ENCODE results near the gene ERMARD. TPM values are rescaled to one million over a fixed set of nuclear protein-coding genes. Genes with fewer than 3 reads are reported as not detected.

Gene ERMARD
- total RNA-seq, 1 experiment from 2014 or later, result 22.9 TPM

DNA sequence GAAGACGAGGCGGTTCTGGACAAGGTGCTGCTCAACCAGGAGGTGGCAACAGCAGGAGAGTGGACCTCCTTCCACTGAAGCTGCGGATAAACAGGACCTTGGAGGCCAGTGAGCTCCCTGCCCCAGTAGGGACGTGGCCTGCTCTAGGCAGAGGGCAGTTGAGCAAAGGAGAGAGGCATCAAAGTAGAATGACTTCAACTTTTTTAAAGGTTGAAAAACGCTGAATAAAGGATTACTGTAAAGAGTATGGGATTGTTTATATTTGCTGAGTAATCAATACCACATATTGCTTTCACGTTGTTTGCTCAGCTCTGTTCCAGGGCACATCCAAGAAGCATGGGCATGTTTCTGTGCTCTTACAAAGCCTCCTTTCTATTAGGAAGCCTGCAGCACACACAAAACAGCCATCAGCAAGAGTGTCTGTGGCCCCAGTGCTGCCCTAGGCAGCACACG is 48.1 kb downstream of the ERMARD start:
- Histone ChIP-seq H3K4me3 (ENCODE audit: insufficient read depth, low read depth, low read length) (no peak overlapping the region), H3K36me3 (replicated peaks; ENCODE audit: control insufficient read depth, insufficient read depth, low read length) (no peaks in the 10 kb centered on the region), H3K27me3 (ENCODE audit: control insufficient read depth, insufficient read depth, low read length) (no peaks in the 10 kb centered on the region)
- no peak for DNase-seq

GRCh38 chr6:169800116-169800667 is 48.8 kb downstream of the ERMARD start:
- Histone ChIP-seq H3K36me3 (replicated peaks; ENCODE audit: control insufficient read depth, insufficient read depth, low read length) (no peaks in the 10 kb centered on the region), H3K27me3 (ENCODE audit: control insufficient read depth, insufficient read depth, low read length) (no peaks in the 10 kb centered on the region), H3K4me3 (ENCODE audit: insufficient read depth, low read depth, low read length) (no peak overlapping the region)
- DNase-seq, result peak; percentile 23

- peak; percentile 39 for DNase-seq
Observed at GRCh38 chr6:169800668-169801395, 49.4 kb downstream of the ERMARD start.

GRCh38 chr6:169801396-169802160 is 50.2 kb downstream of the ERMARD start:
- peak; percentile 57 for DNase-seq
- H3K36me3 ChIP-seq (replicated peaks; ENCODE audit: control insufficient read depth, insufficient read depth, low read length), result no peaks in the 10 kb centered on the region
- H3K4me3 ChIP-seq (ENCODE audit: insufficient read depth, low read depth, low read length), result no peak overlapping the region
- H3K27me3 ChIP-seq (ENCODE audit: control insufficient read depth, insufficient read depth, low read length), result no peaks in the 10 kb centered on the region

More at GRCh38 chr6:169800668-169801395, 49.4 kb downstream of the ERMARD start:
- Histone ChIP-seq H3K36me3 (replicated peaks; ENCODE audit: control insufficient read depth, insufficient read depth, low read length) (no peaks in the 10 kb centered on the region), H3K4me3 (ENCODE audit: insufficient read depth, low read depth, low read length) (no peak overlapping the region), H3K27me3 (ENCODE audit: control insufficient read depth, insufficient read depth, low read length) (no peaks in the 10 kb centered on the region)

DNA sequence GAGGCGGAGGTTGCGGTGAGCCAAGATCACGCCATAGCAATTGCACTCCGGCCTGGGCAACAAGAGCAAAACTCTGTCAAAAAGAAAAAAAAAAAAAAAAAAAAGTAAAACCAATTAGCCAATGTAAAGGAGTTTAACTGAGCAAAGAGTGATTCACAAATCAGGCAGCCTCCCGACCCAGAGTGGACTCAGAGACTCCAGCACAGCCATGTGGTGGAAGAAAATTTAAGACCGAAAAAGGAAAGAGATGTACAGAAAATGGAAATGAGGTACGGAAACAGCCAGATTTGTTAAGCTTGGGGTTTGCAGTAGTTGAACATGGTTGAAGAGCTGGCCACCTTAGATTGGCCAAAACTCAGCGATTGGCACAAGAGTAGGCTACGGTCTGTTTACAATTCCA is 51.4 kb downstream of the ERMARD start:
- no peak overlapping the region for H3K4me3 ChIP-seq (ENCODE audit: insufficient read depth, low read depth, low read length)
- no peaks in the 10 kb centered on the region for H3K36me3 ChIP-seq (replicated peaks; ENCODE audit: control insufficient read depth, insufficient read depth, low read length)
- H3K27me3 ChIP-seq (ENCODE audit: control insufficient read depth, insufficient read depth, low read length), result no peaks in the 10 kb centered on the region
- DNase-seq, result no peak

DNA sequence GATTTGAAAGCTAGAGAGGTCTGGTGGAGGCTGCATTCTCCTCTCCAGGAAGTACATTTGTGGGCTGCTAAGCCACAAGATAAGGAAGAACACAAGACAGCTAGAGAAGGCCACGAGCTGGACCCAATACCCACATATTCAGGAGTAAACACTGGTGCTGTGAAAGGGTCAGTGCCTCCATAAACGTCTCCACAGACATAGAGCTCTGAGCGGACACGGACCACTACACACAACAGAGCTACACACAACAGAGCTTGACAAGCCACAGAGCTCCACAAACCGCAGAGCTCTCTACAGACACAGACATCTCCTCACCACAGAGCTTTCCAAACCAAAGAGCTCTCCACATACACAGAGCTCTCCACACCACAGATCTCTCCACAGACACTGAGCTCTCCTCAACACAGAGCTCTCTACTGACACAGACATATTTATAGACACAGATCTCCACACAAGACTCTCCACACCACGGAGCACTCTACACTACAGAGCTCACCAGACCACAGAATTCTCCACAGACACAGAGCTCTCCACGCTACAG is 51.9 kb downstream of the ERMARD start:
- H3K4me3 ChIP-seq (ENCODE audit: insufficient read depth, low read depth, low read length), result no peak overlapping the region
- no peaks in the 10 kb centered on the region for H3K27me3 ChIP-seq (ENCODE audit: control insufficient read depth, insufficient read depth, low read length)
- DNase-seq, result no peak
- H3K36me3 ChIP-seq (replicated peaks; ENCODE audit: control insufficient read depth, insufficient read depth, low read length), result no peaks in the 10 kb centered on the region

GRCh38 chr6:169803816-169804340 is 52.5 kb downstream of the ERMARD start:
- no peak for DNase-seq
- Histone ChIP-seq H3K4me3 (ENCODE audit: insufficient read depth, low read depth, low read length) (no peak overlapping the region), H3K27me3 (ENCODE audit: control insufficient read depth, insufficient read depth, low read length) (no peaks in the 10 kb centered on the region), H3K36me3 (replicated peaks; ENCODE audit: control insufficient read depth, insufficient read depth, low read length) (no peaks in the 10 kb centered on the region)

- no peak for DNase-seq
- no peak overlapping the region for H3K4me3 ChIP-seq (ENCODE audit: insufficient read depth, low read depth, low read length)
- no peaks in the 10 kb centered on the region for H3K36me3 ChIP-seq (replicated peaks; ENCODE audit: control insufficient read depth, insufficient read depth, low read length)
- no peaks in the 10 kb centered on the region for H3K27me3 ChIP-seq (ENCODE audit: control insufficient read depth, insufficient read depth, low read length)
Observed at GRCh38 chr6:169804427-169804826, 53.0 kb downstream of the ERMARD start.

GRCh38 chr6:169805242-169805838 is 53.9 kb downstream of the ERMARD start:
- no peak overlapping the region for H3K4me3 ChIP-seq (ENCODE audit: insufficient read depth, low read depth, low read length)
- no peak for DNase-seq
- no peaks in the 10 kb centered on the region for H3K27me3 ChIP-seq (ENCODE audit: control insufficient read depth, insufficient read depth, low read length)
- H3K36me3 ChIP-seq (replicated peaks; ENCODE audit: control insufficient read depth, insufficient read depth, low read length), result no peaks in the 10 kb centered on the region

DNA sequence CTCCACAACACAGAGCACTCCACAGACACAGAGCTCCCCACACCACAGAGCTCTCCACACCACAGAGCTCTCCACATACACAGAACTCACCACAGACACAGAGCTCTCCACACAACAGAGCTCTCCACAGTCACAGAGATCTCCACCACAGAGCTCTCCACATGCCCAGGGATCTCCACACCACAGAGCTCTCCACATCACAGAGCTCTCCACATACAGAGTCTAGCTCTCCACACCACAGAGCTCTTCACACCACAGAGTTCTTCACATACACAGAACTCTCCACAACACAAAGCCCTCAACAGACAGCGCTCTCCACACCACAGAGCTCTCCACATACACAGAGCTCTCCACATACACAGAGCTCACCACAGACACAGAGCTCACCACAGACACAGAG is 55.3 kb downstream of the ERMARD start:
- Histone ChIP-seq H3K36me3 (replicated peaks; ENCODE audit: control insufficient read depth, insufficient read depth, low read length) (no peaks in the 10 kb centered on the region), H3K27me3 (ENCODE audit: control insufficient read depth, insufficient read depth, low read length) (no peaks in the 10 kb centered on the region; the same call in 1 of the 2 replicates), H3K4me3 (ENCODE audit: insufficient read depth, low read depth, low read length) (no peak overlapping the region)
- no peak for DNase-seq

- DNase-seq, result no peak
- H3K4me3 ChIP-seq (ENCODE audit: insufficient read depth, low read depth, low read length), result no peak overlapping the region
Observed at GRCh38 chr6:169807229-169807628, 55.8 kb downstream of the ERMARD start.

GRCh38 chr6:169807699-169808607 is 56.5 kb downstream of the ERMARD start:
- Histone ChIP-seq H3K36me3 (replicated peaks; ENCODE audit: control insufficient read depth, insufficient read depth, low read length) (no peaks in the 10 kb centered on the region), H3K4me3 (ENCODE audit: insufficient read depth, low read depth, low read length) (no peak overlapping the region), H3K27me3 (ENCODE audit: control insufficient read depth, insufficient read depth, low read length) (no peaks in the 10 kb centered on the region; the same call in 1 of the 2 replicates)
- no peak for DNase-seq

More at GRCh38 chr6:169807229-169807628, 55.8 kb downstream of the ERMARD start:
- no peaks in the 10 kb centered on the region for H3K36me3 ChIP-seq (replicated peaks; ENCODE audit: control insufficient read depth, insufficient read depth, low read length)
- H3K27me3 ChIP-seq (ENCODE audit: control insufficient read depth, insufficient read depth, low read length), result no peaks in the 10 kb centered on the region; the same call in 1 of the 2 replicates

- DNase-seq, result no peak
- H3K36me3 ChIP-seq (replicated peaks; ENCODE audit: control insufficient read depth, insufficient read depth, low read length), result no peaks in the 10 kb centered on the region
- no peaks in the 10 kb centered on the region; the same call in 1 of the 2 replicates for H3K27me3 ChIP-seq (ENCODE audit: control insufficient read depth, insufficient read depth, low read length)
- no peak overlapping the region for H3K4me3 ChIP-seq (ENCODE audit: insufficient read depth, low read depth, low read length)
Observed at GRCh38 chr6:169808608-169808967, 57.2 kb downstream of the ERMARD start.

Measured in H7 (cell line).